ENCODE results near the gene PPFIBP1. TPM values are rescaled to one million over a fixed set of nuclear protein-coding genes. Genes with fewer than 3 reads are reported as not detected.

Gene PPFIBP1
- total RNA-seq, 4 donors from 2014 or later, result 36.7 to 115 (median 41.5) TPM

DNA sequence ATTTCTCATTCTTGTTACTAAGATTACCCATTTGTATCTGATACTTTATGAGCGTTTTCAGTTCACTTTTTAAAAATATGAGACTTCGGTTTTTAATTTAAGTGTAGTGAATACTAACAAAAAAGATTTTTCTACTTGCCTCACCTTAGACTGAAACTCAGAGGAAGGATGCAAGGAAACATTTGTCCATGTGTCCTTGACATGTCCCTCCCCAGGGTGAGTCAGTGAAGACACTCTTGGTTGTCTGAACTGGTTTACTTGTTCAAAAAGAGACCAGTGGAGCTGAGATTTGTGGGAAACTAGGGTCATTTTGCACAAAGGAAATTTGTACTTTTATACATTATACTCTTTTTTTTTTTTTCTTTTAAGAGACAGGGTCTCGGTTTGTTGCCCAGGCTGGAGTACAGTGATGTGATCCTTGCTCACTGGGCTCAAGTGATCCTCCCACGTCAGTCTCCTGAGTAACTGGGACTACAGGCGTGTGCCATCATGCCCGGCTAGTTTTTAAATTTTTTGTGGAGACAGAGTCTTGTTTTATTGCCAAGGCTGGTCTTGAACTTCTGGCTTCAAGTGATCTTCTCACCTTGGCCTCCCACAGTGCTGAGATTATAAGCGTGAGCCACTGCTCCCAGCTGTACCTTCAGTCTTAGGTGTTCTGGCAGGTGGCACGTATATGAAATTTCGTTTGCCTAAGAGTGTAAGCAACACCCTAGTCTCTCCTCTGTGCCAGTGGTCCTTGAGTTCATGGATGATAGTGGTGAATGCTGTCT is 56.7 kb downstream of the PPFIBP1 start:
- TF ChIP-seq, protein P1, sequence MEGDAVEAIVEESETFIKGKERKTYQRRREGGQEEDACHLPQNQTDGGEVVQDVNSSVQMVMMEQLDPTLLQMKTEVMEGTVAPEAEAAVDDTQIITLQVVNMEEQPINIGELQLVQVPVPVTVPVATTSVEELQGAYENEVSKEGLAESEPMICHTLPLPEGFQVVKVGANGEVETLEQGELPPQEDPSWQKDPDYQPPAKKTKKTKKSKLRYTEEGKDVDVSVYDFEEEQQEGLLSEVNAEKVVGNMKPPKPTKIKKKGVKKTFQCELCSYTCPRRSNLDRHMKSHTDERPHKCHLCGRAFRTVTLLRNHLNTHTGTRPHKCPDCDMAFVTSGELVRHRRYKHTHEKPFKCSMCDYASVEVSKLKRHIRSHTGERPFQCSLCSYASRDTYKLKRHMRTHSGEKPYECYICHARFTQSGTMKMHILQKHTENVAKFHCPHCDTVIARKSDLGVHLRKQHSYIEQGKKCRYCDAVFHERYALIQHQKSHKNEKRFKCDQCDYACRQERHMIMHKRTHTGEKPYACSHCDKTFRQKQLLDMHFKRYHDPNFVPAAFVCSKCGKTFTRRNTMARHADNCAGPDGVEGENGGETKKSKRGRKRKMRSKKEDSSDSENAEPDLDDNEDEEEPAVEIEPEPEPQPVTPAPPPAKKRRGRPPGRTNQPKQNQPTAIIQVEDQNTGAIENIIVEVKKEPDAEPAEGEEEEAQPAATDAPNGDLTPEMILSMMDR (IDR thresholded peaks at IDR 0.05; ENCODE audit: low read depth), result no peak

DNA sequence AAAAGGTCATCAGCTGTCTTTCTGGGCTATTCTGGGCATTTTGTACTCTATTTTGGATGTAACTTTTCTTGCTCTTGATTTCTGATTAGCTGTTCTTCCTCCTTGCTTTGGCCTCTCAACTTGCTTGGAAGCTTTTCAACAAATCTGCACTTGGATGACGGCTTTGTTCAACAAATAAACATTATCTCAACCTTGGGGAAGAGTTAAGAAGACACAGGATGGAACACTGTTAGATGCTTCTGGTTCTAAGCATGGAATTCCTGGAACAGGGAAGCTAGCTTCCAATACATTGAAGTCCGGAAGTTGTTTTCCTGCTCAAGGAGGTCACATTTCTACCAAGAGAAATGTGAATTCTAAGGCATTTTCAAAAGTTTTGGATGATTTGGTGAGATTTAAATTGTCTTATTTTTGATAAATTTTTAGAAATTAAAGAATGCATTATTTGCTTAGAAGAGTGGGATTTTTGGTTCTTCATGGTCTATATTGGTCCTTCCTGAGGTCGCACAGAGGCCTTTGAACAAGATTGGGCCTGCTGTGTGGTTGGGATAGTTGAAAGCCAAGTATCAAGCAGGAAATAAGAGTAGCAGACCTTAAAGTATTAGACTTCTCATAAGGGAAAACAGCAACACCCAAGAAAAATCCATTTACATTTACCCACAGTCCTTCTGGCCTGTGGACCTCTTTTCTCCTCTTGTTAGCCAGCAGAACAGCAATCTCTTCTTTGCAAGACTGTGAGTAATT is 59.2 kb downstream of the PPFIBP1 start:
- TF ChIP-seq, protein P1 (IDR thresholded peaks at IDR 0.05; ENCODE audit: low read depth), result no peak

DNA sequence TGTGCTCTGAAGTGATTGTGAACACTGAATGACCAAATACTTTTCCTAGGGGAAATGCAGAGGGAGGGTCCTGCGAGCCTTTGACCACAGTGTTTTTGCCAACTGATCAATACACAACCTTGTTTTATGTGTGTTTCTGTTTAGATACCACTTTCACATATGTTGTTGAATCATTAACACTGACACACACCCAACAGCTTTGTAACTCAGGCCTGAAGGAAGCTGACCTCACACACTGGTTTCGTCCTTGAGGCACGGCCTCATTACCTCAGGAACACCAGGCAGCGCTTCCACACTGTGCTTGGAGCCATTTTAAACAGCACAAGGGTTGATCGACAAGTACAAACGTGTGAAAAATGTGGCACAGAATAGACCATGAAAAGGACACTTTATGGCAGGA is 60.0 kb downstream of the PPFIBP1 start:
- TF ChIP-seq, protein P1 (IDR thresholded peaks at IDR 0.05; ENCODE audit: low read depth), result no peak

- TF ChIP-seq, protein P1 (IDR thresholded peaks at IDR 0.05; ENCODE audit: low read depth), result no peak
Observed at GRCh38 chr12:27585739-27586265, 61.8 kb downstream of the PPFIBP1 start.

DNA sequence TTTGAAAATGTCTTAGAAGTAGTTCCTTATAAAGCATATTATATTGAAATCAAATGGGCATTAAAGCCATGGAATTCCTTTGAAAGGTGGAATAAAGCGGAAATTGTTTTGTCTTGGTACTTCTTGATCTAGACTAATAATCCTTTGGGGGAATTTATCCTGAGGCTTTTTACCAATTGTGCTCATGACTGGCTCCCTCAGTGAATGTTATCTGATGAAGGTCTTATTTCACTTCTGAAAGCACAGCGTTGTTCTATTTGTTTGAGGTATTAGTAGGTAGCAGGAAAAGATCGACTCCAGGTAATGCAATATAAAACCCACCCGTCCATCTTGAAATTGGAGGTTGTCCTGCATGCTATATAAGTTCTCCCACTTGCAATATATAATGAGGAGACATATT is 64.8 kb downstream of the PPFIBP1 start:
- TF ChIP-seq, protein P1 (IDR thresholded peaks at IDR 0.05; ENCODE audit: low read depth), result no peak

GRCh38 chr12:27589419-27589818 is 65.4 kb downstream of the PPFIBP1 start:
- TF ChIP-seq, protein P1 (IDR thresholded peaks at IDR 0.05; ENCODE audit: low read depth), result no peak

DNA sequence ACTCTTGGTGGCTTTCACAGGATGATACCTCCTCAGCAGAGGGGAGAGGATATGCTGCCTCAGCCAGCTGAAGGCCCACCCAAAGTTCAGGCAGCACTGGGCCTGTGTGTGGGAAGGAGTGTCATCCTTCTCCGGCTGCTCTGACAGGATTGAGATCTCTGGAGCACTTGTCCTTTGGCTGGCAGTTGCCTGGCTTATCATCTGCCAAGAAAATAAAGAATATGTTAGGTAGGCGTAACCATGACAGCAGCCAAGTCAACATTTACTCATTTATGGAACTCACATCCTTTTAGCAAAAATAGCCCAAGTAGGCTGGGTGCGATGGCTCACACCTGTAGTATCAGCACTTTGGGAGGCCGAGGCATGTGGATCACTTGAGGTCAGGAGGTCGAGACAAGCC is 68.5 kb downstream of the PPFIBP1 start:
- TF ChIP-seq, protein P1 (IDR thresholded peaks at IDR 0.05; ENCODE audit: low read depth), result no peak

All from subcutaneous adipose tissue (tissue), 4 donors.